Muscle layer of duodenum (tissue), 2 donors: Measurements from ENCODE around the gene TEX19.
"Not testable (repeated sequence)": the region's sequence is repeated elsewhere in the genome, so short reads cannot be mapped to it uniquely, and the experiment has no call there.

Experiments
- H3K27ac ChIP-seq: one replicate; pipeline ENCODE4 v1.7.0; 2013; ENCODE audit warnings: mild to moderate bottlenecking, low read length
- H3K27me3 ChIP-seq: one replicate; pipeline ENCODE4 v1.7.0; 2013; ENCODE audit warnings: low read depth, mild to moderate bottlenecking, control low read depth, low read length
- H3K36me3 ChIP-seq, 2 donors: one replicate each; pipeline ENCODE4 v1.7.0; 2013; ENCODE audit warnings: low read length in 2 of 2, control low read depth in 1 of 2, mild to moderate bottlenecking in 1 of 2; ENCODE audit not compliant: insufficient read depth in 2 of 2, control insufficient read depth in 1 of 2
- H3K4me1 ChIP-seq, 2 donors: one replicate each; pipeline ENCODE4 v1.7.0; 2013; ENCODE audit warnings: low read length in 2 of 2, mild to moderate bottlenecking in 2 of 2, control low read depth in 1 of 2, moderate library complexity in 1 of 2; ENCODE audit not compliant: insufficient read depth in 2 of 2, control insufficient read depth in 1 of 2
- H3K4me3 ChIP-seq, 2 donors: one replicate each; pipeline ENCODE4 v1.7.0; 2013; ENCODE audit warnings: low read length in 2 of 2, low read depth in 1 of 2, mild to moderate bottlenecking in 1 of 2
- H3K9me3 ChIP-seq, 2 donors: one replicate each; pipeline ENCODE4 v1.7.0; 2013; ENCODE audit warnings: low read length in 2 of 2, control low read depth in 1 of 2, mild to moderate bottlenecking in 1 of 2; ENCODE audit not compliant: control insufficient read depth in 1 of 2
- donor health status: healthy.

The TEX19 gene

GRCh38 chr17:82370471-82371332, 11.7 kb downstream of the TEX19 start:
- Histone ChIP-seq H3K36me3 (no peaks in the 10 kb centered on the region), H3K27me3 (peaks cover 36% of the 10 kb centered on the region), H3K27ac (no peak overlapping the region), H3K9me3 (no peaks in the 10 kb centered on the region), H3K4me1 (peaks cover 0 to 24% of the 10 kb centered on the region in 2 donors), H3K4me3 (peak overlapping the region; percentile 55 to 57)

- Histone ChIP-seq H3K4me1 (peaks cover 0 to 24% of the 10 kb centered on the region in 2 donors), H3K27me3 (peaks cover 40% of the 10 kb centered on the region), H3K27ac (no peak within 1 kb of the TSS), H3K9me3 (no peaks in the 10 kb centered on the region), H3K36me3 (no peaks in the 10 kb centered on the region), H3K4me3 (peak within 1 kb of the TSS; percentile 55 to 57)
Observed at GRCh38 chr17:82371333-82372248, 12.5 kb downstream of the TEX19 start, which contains the start of gene UTS2R. Gene UTS2R, plus strand, starts transcription at chr17:82371765. Its CDS starts 2,560 bp downstream, at chr17:82374325.

GRCh38 chr17:82372249-82373071, 13.4 kb downstream of the TEX19 start:
- Histone ChIP-seq H3K4me1 (peaks cover 0 to 24% of the 10 kb centered on the region in 2 donors), H3K36me3 (no peaks in the 10 kb centered on the region), H3K27ac (no peak overlapping the region), H3K4me3 (no peak overlapping the region), H3K27me3 (peaks cover 40% of the 10 kb centered on the region), H3K9me3 (no peaks in the 10 kb centered on the region)

GRCh38 chr17:82373072-82373452, 14.0 kb downstream of the TEX19 start:
- Histone ChIP-seq H3K4me1 (peaks cover 0 to 24% of the 10 kb centered on the region in 2 donors), H3K27me3 (peaks cover 40% of the 10 kb centered on the region)
- H3K36me3 ChIP-seq, H3K4me3 ChIP-seq, H3K27ac ChIP-seq, H3K9me3 ChIP-seq: not testable (repeated sequence)

- Histone ChIP-seq H3K9me3 (no peaks in the 10 kb centered on the region), H3K4me3 (no peak overlapping the region), H3K27ac (no peak overlapping the region), H3K4me1 (peaks cover 0 to 24% of the 10 kb centered on the region in 2 donors), H3K36me3 (no peaks in the 10 kb centered on the region), H3K27me3 (peaks cover 43% of the 10 kb centered on the region)
Observed at GRCh38 chr17:82373731-82374625, 14.9 kb downstream of the TEX19 start.

- Histone ChIP-seq H3K4me1 (peaks cover 0 to 24% of the 10 kb centered on the region in 2 donors), H3K27ac (no peak overlapping the region), H3K9me3 (no peaks in the 10 kb centered on the region), H3K4me3 (no peak overlapping the region), H3K27me3 (peaks cover 43% of the 10 kb centered on the region), H3K36me3 (no peaks in the 10 kb centered on the region)
Observed at GRCh38 chr17:82374626-82375331, 15.7 kb downstream of the TEX19 start.

GRCh38 chr17:82375359-82376041, 16.5 kb downstream of the TEX19 start:
- H3K27me3 ChIP-seq, result peaks cover 41% of the 10 kb centered on the region

GRCh38 chr17:82376042-82376730, 17.1 kb downstream of the TEX19 start:
- Histone ChIP-seq H3K4me3 (no peak overlapping the region), H3K9me3 (no peaks in the 10 kb centered on the region), H3K4me1 (peaks cover 0 to 14% of the 10 kb centered on the region in 2 donors), H3K27me3 (peaks cover 34% of the 10 kb centered on the region), H3K27ac (no peak overlapping the region), H3K36me3 (no peaks in the 10 kb centered on the region)

More at GRCh38 chr17:82375359-82376041, 16.5 kb downstream of the TEX19 start:
- Histone ChIP-seq H3K4me1 (peaks cover 0 to 21% of the 10 kb centered on the region in 2 donors), H3K27ac (no peak overlapping the region), H3K9me3 (no peaks in the 10 kb centered on the region), H3K36me3 (no peaks in the 10 kb centered on the region), H3K4me3 (no peak overlapping the region)

- H3K27ac ChIP-seq, H3K4me1 ChIP-seq, H3K4me3 ChIP-seq, H3K36me3 ChIP-seq, H3K9me3 ChIP-seq: not testable (repeated sequence)
- peaks cover 32% of the 10 kb centered on the region for H3K27me3 ChIP-seq
Observed at GRCh38 chr17:82377294-82377693, 18.2 kb downstream of the TEX19 start.
